Measurements from ENCODE around the gene WSB1.

The WSB1 gene

DNA sequence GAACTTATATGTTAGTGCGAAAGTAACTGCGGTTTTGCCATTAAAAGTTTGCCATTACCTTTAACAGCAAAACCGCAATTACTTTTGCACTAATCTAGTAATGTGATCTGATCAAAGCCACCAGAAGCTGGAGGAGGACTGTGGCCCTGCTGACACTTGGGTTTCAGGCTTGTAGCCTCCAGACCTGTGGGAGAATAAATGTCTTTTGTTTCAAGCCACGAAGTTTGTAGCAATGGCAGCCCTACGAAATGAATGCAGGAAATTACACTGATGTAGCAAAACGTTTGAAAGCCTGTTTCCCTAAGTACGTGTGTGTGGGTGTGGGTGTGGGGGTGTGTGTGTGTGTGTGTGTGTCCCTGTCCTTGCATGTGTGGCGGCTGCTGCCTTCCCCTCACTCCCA, 66.6 kb downstream of the WSB1 start:
- DNase-seq (ENCODE audit: low spot score): no peak

- DNase-seq (ENCODE audit: low spot score): no peak
These were observed 67.8 kb downstream of the WSB1 start for GRCh38 chr17:27361695-27362094.

DNA sequence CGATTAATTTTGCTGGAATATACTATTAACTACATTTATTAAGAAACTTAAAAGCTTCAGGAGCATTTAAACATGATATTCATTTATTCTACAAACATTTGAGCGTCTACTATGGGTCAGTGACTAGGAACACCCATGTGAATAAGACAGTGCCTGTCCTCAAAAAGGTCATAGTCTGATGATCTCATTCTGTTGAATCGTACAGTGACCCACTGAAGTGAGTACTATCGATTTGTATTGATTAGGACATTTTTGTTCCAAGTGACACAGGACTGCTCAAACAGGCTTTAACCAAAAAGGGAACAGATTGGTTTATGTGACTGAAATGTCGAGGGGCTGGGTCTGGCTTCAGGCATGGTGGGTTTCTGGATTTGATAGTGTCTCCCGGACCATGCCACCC, 68.6 kb downstream of the WSB1 start:
- no peak for DNase-seq (ENCODE audit: low spot score)

DNA sequence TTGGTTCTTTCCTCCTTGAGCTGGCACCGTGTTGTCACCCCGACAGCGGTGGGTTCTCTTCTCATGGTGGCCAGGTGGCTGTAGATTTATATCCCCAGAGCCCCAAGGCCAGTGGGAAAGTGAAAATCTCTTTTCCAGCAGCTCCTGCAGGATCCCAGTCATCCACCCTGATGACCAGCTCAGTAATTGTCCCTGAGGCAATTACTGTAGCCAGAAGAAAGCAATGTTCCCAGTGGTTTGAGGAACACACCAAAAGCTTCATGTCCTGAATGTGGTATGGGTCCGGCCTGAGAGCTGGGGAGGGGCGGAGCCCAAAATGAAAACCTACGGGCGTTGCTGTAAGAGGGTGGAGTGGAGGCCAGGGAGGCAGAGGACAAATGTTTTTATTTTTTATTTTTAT, 69.0 kb downstream of the WSB1 start:
- DNase-seq (ENCODE audit: low spot score): no peak

- no peak for DNase-seq (ENCODE audit: low spot score)
These were observed 69.4 kb downstream of the WSB1 start for GRCh38 chr17:27363326-27363725.

Measured in putamen (tissue), 1 donor.